MCF 10A (cell line): ENCODE measurements around the gene CCT6B. TPM values are rescaled to one million over a fixed set of nuclear protein-coding genes. Genes with fewer than 3 reads are reported as not detected.

Experiments
- Bru-seq: library from RNA; stranded (reverse); fragments of 400-500 nt; gene quantifications from one replicate; lab custom pipeline; 2021; lab: Mats Ljungman, UMichigan
- BruChase-seq, 2 experiments: library from RNA; stranded (reverse); fragments of 400-500 nt; gene quantifications; one replicate each; lab custom pipeline; 2021; lab: Mats Ljungman, UMichigan
- BruUV-seq: library from RNA; stranded (reverse); fragments of 400-500 nt; replicated peaks from 2 replicates; lab custom pipeline; 2021; lab: Mats Ljungman, UMichigan
- CTCF ChIA-PET: fragments of 300-600 bp; sonication (Branson Sonifier 250); formaldehyde crosslinking; extraction: SDS; loops from one replicate; lab custom pipeline; 2021; ENCODE audit warnings: antibody characterized with exemption, inconsistent platforms; lab: Yijun Ruan, JAX
- POLR2A ChIA-PET: fragments of 300-600, 350-650 bp; sonication (Branson Sonifier 250); formaldehyde crosslinking; extraction: SDS; loops from one replicate; lab custom pipeline; 2020; ENCODE audit warnings: antibody characterized with exemption, inconsistent platforms; lab: Yijun Ruan, JAX
- DNase-seq: peaks from one replicate; pipeline ENCODE4 v3.0.0-alpha.2; 2018; ENCODE audit not compliant: unreplicated experiment
- H3K27ac Mint-ChIP-seq: one replicate; pipeline ENCODE4 v1.8.0; 2022; ENCODE audit warnings: mild to moderate bottlenecking, low read depth, mixed read lengths; ENCODE audit not compliant: unreplicated experiment
- H3K27me3 Mint-ChIP-seq: one replicate; pipeline ENCODE4 v1.8.0; 2022; ENCODE audit warnings: mixed read lengths; ENCODE audit not compliant: insufficient read depth, unreplicated experiment
- H3K36me3 Mint-ChIP-seq: one replicate; pipeline ENCODE4 v1.8.0; 2022; ENCODE audit warnings: mild to moderate bottlenecking, moderate library complexity, mixed read lengths; ENCODE audit not compliant: insufficient read depth, unreplicated experiment
- H3K4me1 Mint-ChIP-seq: one replicate; pipeline ENCODE4 v1.8.0; 2022; ENCODE audit warnings: mixed read lengths; ENCODE audit not compliant: insufficient read depth, unreplicated experiment
- H3K4me3 Mint-ChIP-seq: one replicate; pipeline ENCODE4 v1.8.0; 2022; ENCODE audit warnings: mild to moderate bottlenecking, moderate library complexity, mixed read lengths; ENCODE audit not compliant: unreplicated experiment
- H3K9me3 Mint-ChIP-seq: one replicate; pipeline ENCODE4 v1.8.0; 2022; ENCODE audit warnings: mixed read lengths; ENCODE audit not compliant: unreplicated experiment
- intact Hi-C: fragments of 100-400 bp; cut with micrococcal nuclease; formaldehyde crosslinking; loops from 2 replicates; pipeline ENCODE4 v1.14.1; 2022
- long read RNA-seq: library from polyadenylated mRNA; stranded (forward); transcript quantifications from one replicate; pipeline ENCODE4 v2.0.0, GENCODE V29; 2022
- total RNA-seq: library from RNA; stranded (reverse); gene quantifications from 2 replicates; pipeline ENCODE4 v1.2.3, GENCODE V29; 2022
- TF ChIP-seq, protein P1 (sequence below): fragments of 200-600 bp; IDR thresholded peaks from one replicate; pipeline ENCODE4 v1.8.0; 2022; ENCODE audit warnings: antibody characterized with exemption, mild to moderate bottlenecking; ENCODE audit not compliant: unreplicated experiment

CCT6B gene, protein sequence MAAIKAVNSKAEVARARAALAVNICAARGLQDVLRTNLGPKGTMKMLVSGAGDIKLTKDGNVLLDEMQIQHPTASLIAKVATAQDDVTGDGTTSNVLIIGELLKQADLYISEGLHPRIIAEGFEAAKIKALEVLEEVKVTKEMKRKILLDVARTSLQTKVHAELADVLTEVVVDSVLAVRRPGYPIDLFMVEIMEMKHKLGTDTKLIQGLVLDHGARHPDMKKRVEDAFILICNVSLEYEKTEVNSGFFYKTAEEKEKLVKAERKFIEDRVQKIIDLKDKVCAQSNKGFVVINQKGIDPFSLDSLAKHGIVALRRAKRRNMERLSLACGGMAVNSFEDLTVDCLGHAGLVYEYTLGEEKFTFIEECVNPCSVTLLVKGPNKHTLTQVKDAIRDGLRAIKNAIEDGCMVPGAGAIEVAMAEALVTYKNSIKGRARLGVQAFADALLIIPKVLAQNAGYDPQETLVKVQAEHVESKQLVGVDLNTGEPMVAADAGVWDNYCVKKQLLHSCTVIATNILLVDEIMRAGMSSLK
- total RNA-seq (4.6 and 5.7 TPM in 2 replicates), Bru-seq, nascent RNA (percentile 53 among the genes with signal in this experiment), BruChase-seq, experiment 1, labeled RNA remaining after a 6-hour chase (percentile 47 among the genes with signal in this experiment), BruChase-seq, experiment 2, labeled RNA remaining after a 2-hour chase (percentile 55 among the genes with signal in this experiment)
- long read RNA-seq, partial matches to known transcripts = 1 of 8 reads
- long read RNA-seq, other reads (novel, unspliced or antisense) = 7 of 8 reads

DNA sequence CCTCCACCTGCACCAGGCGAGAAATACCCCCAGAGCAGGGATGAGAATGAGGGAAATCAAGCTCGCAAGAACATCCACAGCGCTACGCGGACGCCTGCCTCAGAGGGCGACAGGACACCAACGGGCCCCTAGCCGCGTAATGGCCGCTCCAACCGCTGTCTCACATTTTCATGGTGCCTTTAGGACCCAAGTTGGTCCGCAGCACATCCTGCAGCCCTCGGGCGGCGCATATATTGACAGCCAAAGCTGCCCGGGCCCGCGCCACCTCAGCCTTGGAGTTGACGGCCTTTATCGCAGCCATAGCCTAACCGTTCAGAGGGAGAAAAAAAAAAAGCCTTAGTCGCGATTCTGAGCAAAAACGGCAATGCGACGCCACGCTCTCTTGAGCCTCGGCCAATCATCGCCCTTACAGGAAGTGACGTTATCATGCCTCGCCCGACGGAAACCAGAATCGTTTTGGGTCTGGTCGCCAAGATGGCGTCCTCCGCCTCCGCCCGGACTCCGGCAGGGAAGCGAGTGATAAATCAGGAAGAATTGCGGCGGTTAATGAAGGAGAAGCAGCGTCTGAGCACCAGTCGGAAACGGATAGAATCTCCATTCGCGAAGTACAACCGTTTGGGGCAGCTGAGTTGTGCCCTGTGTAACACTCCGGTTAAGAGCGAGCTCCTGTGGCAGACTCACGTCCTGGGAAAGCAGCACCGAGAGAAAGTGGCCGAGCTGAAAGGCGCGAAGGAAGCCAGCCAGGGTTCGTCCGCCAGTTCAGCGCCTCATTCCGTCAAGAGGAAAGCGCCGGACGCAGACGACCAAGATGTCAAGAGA, at the start of gene CCT6B, which contains the start of gene ZNF830:
Gene CCT6B, minus strand, starts transcription at position 368 of the 819 bp plus-strand sequence. Its CDS starts 67 bp downstream, at position 301.
Gene ZNF830, plus strand, starts transcription at position 448 of the 819 bp plus-strand sequence. Its CDS starts 27 bp downstream, at position 475.
- CTCF ChIA-PET = interaction anchor here (0.6 to 1.4 kb wide), 3 partner anchors 158 to 602 kb away, joined by 3 to 5 read pairs (median 4); partner anchors contain the start of gene RAD51D
- Mint-ChIP-seq H3K27ac (peak within 1 kb of the TSS; percentile 100), H3K27me3 (no peaks in the 10 kb centered on the region), H3K9me3 (no peaks in the 10 kb centered on the region), H3K4me3 (peak within 1 kb of the TSS; percentile 93), H3K36me3 (peaks cover 30% of the 10 kb centered on the region), H3K4me1 (peaks cover 16% of the 10 kb centered on the region)
- POLR2A ChIA-PET = interaction anchor here (0.6 to 2.7 kb wide), 10 partner anchors 11 to 607 kb away, joined by 3 to 53 read pairs (median 4); partner anchors contain the start of genes LIG3 and SLFN5
- peak; percentile 95 for DNase-seq
- no TSS peak for BruUV-seq
- TF ChIP-seq, protein P1, sequence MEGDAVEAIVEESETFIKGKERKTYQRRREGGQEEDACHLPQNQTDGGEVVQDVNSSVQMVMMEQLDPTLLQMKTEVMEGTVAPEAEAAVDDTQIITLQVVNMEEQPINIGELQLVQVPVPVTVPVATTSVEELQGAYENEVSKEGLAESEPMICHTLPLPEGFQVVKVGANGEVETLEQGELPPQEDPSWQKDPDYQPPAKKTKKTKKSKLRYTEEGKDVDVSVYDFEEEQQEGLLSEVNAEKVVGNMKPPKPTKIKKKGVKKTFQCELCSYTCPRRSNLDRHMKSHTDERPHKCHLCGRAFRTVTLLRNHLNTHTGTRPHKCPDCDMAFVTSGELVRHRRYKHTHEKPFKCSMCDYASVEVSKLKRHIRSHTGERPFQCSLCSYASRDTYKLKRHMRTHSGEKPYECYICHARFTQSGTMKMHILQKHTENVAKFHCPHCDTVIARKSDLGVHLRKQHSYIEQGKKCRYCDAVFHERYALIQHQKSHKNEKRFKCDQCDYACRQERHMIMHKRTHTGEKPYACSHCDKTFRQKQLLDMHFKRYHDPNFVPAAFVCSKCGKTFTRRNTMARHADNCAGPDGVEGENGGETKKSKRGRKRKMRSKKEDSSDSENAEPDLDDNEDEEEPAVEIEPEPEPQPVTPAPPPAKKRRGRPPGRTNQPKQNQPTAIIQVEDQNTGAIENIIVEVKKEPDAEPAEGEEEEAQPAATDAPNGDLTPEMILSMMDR = no peak
- intact Hi-C loops = loop anchor here (1.0 kb wide), 1 partner anchor 20 kb away; no protein-coding TSS in a partner anchor

DNA sequence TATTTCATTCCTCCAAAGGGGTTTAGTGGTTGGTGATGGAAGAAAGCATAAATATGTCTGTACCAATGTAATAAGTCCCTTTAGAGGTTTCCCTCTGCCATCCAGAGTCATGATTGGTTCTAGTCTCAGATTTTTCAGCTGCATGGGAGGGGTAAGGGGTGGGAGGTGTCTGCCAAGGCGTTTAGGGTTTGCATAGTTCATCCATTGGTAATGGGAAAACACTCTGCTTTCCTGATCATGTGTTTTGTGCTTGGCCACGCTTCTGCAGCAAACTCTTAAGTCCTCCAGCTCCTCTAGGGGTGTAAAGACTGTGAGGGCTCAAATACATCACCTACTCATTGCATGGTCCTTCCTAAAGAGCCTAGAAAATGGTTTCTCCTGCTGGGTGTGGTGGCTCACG, 48.8 kb upstream of the CCT6B start:
- no peak overlapping the region for H3K27ac Mint-ChIP-seq
- CTCF ChIA-PET = interaction anchor here (0.6 to 0.8 kb wide), 3 partner anchors 21 to 109 kb away, joined by 4 to 5 read pairs (median 4); partner anchors contain the start of gene RAD51D
- intact Hi-C loops = no loop called here

DNA sequence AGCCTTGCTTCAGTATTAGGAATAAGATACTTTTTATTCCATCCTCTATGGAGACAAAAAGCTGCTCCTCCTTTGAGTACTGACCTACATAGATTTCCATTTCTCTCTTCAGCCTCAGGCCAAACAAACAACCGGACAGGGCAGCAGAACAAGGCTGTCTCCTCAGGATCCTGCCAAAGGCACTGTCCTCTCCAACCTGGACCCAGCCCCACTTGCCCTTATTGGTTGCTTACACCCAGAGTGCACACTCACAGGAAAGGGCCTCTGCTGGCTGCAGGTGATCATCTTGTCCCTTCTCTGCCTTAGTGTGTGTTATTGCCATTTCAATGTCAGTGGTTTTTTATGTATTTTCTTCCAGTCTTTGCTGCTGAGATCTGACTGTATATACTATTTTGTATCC, 45.7 kb upstream of the CCT6B start:
- TF ChIP-seq, protein P1 = no peak
- Mint-ChIP-seq H3K27ac (no peak overlapping the region), H3K36me3 (peaks cover 52% of the 10 kb centered on the region)

More for the DNA sequence above, 48.8 kb upstream of the CCT6B start:
- no peaks in the 10 kb centered on the region for H3K9me3 Mint-ChIP-seq
- TF ChIP-seq, protein P1 = no peak
- H3K27me3 Mint-ChIP-seq = no peaks in the 10 kb centered on the region
- no peak for DNase-seq
- H3K4me1 Mint-ChIP-seq = no peaks in the 10 kb centered on the region
- peaks cover 59% of the 10 kb centered on the region for H3K36me3 Mint-ChIP-seq
- POLR2A ChIA-PET = interaction anchor here (0.6 to 1.4 kb wide), 2 partner anchors 9 to 54 kb away, joined by 3 to 4 read pairs; no protein-coding TSS in a partner anchor
- H3K4me3 Mint-ChIP-seq = no peak overlapping the region
- BruUV-seq = no TSS peak

More for the DNA sequence above, 45.7 kb upstream of the CCT6B start:
- CTCF ChIA-PET = no interaction called here
- POLR2A ChIA-PET = interaction anchor here (1.6 kb wide), 1 partner anchor 11 kb away, joined by 8 read pairs; no protein-coding TSS in a partner anchor
- H3K27me3 Mint-ChIP-seq = no peaks in the 10 kb centered on the region
- no peaks in the 10 kb centered on the region for H3K4me1 Mint-ChIP-seq
- H3K9me3 Mint-ChIP-seq = no peaks in the 10 kb centered on the region
- BruUV-seq = no TSS peak
- intact Hi-C loops = no loop called here
- H3K4me3 Mint-ChIP-seq = no peak overlapping the region
- DNase-seq = no peak
